Pons (tissue), 1 donor: ENCODE data around the gene AGPAT3.
A peak's percentile ranks its signal among the peaks of the same experiment; 100 is the strongest.
"Not testable (repeated sequence)": the region's sequence is repeated elsewhere in the genome, so short reads cannot be mapped to it uniquely, and the experiment has no call there.

Source experiments
- DNase-seq: peaks from one replicate; pipeline ENCODE4 v3.0.0-alpha.2; 2016; ENCODE audit warnings: low spot score

Gene AGPAT3

DNA sequence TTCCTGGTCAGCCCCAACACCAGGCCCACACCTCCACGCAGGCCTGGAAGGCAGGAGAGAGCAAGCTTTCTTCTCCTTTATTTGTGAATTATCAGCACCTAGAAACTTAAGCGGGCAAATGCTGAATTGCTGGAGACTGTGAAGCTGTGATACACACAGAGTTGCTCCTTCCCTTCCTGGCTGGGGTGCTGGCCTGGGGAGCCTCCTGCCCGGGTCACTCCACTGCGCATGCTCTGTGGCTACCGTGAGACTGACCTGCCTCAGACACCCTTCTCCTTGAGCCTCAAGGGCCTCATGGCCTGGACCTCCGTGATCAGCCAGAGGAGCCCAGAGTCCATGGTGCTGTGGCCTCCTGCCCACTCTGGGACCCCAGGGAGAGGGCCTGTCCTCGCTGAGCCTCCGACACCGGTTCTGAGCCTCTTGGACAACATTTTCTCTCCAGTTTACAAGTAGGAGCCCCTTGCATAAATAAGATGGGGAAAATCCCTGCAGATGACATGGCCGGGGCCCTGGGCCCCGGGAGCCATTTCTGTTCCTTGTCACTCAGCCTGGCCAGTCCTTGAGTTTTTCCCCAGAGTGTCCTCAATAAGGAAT lies 18.0 kb downstream of the AGPAT3 start:
- DNase-seq = no peak

DNA sequence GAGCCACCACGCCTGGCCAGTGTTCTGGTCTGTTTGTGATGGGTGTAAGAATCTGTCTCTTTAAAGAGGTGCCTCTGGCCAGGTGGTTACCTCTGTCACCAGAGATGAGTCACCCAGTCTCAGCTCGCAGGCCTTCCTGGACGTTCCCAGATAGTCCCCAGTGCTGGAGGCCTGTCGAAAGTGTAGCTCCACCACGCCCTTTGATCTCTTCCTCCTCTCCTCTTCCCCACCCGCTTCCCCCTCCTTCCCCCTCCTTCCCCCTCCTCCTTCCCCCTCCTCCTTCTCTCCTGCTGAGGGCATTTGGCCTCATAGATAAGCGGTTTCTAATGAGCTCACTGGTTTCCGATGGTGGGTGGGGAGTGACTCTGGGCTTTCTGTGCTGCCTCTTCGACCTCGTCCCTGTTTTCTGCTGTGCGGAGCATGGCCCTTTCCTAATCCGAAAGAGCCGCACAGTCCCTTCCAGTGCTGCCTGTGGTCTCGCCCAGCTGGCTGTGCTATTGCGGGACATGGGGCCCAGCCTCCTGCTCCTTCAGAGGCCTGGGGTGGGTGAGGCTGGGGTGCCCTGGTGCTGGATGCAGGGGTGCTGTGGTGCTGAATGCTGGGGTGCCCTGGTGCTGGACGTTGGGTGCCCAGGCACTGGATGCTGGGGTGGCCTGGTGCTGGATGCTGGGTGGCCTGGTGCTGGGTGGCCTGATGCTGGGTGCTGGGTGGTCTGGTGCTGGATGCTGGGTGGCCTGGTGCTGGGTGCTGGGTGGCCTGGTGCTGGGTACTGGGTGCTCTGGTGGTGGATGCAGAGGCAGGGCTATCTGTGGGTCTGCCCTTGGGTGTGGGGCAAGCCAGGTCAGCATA lies 19.2 kb downstream of the AGPAT3 start:
- DNase-seq = no peak

DNA sequence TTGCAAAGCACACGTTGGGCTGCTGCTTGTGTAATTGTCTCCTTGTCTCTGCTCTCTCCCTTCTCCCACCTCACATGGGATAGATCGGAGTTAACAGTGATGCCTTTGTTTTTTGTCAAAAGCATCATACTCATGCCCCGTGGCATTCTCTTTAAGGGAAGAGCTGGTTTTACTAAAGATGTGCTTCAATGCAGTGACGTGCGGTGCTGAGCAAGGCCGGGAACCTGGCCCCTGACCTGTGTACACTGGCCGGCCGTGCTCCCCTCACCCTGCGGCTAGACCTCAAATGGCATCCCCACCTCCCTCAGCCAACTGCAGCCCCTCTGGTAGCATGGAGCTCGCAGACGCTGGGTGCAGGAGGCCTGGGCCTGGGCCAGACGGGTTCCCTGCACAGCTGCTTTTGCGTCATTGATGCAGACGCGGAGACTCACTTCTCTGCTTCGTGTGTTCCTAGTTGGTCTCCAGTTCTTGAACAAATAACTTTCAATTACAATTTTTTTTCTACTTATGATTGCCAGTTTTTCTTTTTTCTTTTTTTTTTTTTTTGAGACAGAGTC lies 19.9 kb downstream of the AGPAT3 start:
- DNase-seq = peak; percentile 38

DNA sequence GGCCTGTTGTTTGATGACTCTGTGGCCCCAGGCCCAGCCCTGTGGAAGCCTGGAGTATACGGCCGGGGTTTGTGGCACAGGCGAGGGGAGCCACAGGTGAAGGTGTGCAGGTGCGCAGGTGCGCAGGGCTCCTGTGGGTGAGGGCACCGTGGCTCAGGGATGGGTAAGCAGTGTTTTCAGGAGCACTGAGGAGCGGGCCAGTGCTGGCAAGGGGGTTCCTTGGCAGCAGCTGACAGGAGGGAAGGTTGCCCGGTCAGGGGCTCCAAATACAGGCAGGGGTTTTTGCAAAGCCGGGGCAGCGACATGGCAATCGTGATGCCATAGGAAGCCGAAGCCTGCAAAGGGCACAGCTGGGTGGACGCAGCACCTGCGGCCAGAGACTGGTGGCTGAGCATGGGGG lies 20.7 kb downstream of the AGPAT3 start:
- DNase-seq = no peak

DNA sequence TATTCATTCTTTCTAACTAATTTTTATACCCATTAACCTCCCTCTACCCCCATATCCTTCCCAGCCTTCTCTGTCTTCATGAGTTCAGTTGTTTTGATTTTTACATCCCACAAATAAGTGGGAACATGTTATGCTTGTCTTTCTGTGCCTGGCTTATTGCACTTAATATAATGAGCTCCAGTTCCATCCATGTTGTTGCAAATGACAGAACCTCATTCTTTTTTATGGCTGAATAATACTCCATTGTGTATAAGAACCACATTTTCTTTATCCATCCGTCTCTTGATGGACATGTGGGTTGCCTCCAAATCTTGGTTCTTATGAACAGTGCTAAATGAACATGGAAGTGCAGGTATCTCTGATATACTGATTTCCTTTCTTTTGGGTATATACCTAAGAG lies 21.5 kb downstream of the AGPAT3 start:
- no peak for DNase-seq

DNA sequence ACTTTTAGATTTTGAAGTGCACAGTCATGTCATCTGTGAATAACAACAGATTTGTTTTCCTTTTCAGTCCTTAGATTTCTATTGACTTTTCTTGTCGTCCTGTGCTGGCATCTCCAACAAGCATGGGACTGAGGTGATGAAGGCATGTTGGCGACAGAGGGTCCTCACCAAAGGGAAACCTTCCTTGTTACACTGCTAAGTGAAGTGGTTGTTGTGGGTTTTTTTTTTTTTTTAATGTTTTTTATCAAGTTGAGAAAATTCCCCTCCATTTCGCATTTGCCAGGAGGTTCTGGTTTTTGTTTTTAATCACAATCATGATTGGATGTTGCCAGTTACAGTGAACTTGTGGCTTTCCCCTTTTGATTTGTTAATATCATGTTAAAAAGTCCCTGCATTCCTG lies 24.0 kb downstream of the AGPAT3 start:
- DNase-seq = no peak

DNA sequence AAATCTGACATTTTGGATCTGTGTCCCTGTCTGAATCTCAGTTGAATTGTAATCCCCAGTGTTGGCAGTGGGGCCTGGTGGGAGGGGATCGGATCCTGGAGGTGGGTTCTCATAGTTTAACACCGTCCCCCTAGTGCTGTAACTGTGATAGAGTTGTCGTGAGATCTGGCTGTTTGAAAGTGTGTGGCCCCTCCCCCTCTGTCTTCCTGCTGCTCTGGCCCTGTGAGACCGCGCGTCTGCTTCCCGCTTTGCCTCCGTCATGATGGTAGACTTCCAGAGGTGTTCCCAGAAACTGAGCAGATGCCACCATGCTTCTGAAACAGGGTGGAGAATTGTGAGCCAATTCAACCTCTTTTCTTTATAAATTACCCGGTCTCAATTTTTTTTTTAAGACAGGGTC lies 25.0 kb downstream of the AGPAT3 start:
- no peak for DNase-seq

DNA sequence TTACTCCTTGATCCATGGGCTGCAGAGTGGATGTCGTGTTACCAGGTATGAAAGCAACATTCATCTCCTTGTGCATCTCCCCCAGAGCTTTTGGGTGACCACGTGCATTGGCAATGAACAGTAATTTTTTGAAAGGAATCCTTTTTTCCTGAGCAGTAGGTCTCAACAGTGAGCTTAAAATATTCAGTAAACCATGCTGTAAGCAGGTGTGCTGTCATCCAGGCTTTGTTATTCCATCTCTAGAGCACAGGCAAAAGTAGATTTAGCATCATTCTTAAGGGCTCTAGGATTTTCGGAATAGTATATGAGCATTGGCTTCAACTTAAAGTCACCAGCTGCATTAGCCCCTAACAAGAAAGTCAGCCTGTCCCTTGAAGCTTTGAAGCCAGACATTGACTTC lies 27.3 kb downstream of the AGPAT3 start:
- DNase-seq = no peak

DNA sequence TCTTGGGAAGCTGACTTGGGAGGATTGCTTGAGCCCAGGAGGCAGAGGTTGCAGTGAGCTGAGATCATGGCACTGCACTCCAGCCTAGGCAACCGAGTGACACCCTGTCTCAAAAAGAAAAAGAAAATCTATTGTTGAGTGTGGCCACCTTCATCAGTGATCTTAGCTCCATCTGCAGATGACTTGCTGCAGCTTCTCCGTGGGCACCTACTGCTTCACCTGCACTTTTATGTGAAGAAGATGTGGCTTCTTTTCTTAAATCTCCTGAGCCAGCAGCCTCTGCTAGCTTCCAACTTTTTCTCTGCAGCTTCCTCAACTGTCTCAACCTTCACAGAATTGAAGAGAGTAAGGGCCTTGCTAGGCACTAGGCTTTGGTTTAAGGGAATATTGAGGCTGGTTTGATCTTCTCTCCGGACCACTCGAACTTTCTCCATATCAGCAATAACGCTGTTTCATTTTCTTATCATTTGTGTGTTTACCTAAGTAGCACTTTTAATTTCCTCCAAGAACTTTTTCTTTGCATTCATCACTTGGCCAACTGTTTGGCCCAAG lies 28.0 kb downstream of the AGPAT3 start:
- DNase-seq = no peak

DNA sequence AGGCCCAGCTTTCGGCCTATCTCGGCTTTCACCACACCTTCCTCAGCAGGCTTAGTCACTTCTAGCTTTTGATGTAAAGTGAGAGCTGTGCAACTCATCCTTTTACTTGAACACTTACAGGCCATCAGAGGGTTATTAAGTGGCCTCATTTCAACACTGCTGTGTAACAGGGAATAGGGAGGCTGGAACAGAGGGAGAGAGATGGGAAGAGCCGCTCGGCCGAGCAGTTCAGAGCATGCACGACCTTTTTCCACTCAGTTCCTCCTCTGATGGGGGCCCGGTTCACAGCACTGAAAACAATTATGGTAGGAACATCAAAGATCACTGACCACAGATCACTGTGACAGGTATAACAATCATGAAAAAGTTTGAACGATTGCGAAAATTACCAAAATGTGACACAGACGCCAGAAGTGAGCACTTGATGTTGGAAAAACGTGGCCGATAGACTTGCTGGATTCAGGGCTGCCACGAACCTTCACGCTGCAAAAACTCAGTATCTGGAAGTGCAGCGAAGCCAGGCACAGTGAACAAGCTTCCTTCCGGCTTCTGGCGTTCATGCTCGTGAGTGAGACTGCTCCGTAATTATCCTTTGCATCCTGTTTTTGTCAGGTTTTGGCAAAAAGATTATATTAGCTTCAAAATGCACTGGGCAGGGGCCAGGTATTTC lies 28.6 kb downstream of the AGPAT3 start:
- no peak for DNase-seq

DNA sequence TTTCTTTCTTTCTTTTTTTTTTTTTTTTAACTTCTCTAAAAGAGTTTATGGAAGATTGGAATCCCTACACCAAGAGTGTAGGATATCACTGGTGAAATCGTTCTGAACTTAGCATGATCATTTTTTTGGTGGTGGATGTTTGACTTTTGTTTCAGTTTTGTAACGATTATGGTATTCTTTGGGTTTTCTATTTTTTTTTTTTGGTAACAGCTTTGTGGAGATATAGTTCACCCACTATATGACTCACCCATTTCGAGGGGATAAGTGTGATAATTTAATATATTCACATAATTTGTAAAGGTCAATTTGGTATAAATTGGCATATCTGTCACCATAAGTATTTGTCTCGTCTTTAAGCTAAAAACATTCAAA lies 29.2 kb downstream of the AGPAT3 start:
- no peak for DNase-seq

DNA sequence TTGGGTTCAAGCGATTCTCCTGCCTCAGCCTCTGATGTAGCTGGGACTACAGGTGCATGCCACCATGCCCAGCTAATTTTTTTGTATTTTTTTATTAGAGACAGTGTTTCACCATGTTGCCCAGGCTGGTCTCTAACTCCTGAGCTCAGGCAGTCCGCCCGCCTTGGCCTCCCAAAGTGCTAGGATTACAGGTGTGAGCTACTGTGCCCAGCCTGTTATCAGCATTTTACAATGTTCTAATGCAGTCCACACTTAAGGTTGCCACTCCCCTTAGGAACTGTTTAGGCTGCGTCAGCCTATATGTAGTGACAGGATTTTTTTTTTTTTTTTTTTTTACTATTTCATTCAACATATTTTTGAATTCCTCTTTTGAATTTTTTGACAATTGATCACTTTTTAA lies 30.2 kb downstream of the AGPAT3 start:
- DNase-seq = no peak

DNA sequence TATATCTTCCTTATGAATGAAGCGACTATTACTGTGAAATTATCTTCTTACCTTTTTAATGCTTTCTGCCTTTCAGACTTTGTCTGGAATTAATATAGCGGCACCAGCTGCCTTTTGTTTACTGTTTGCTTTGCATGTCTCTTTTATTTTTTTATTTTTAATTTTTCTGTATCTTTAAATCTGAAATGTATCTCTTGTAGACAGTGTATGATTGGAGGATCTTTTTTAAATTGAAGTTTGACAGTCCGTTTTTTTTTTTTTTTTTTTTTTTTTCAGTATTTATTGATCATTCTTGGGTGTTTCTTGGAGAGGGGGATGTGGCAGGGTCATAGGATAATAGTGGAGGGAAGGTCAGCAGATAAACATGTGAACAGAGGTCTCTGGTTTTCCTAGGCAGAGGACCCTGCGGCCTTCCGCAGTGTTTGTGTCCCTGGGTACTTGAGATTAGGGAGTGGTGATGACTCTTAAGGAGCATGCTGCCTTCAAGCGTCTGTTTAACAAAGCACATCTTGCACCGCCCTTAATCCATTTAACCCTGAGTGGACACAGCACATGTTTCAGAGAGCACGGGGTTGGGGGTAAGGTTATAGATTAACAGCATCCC lies 31.8 kb downstream of the AGPAT3 start:
- not testable (repeated sequence) for DNase-seq

DNA sequence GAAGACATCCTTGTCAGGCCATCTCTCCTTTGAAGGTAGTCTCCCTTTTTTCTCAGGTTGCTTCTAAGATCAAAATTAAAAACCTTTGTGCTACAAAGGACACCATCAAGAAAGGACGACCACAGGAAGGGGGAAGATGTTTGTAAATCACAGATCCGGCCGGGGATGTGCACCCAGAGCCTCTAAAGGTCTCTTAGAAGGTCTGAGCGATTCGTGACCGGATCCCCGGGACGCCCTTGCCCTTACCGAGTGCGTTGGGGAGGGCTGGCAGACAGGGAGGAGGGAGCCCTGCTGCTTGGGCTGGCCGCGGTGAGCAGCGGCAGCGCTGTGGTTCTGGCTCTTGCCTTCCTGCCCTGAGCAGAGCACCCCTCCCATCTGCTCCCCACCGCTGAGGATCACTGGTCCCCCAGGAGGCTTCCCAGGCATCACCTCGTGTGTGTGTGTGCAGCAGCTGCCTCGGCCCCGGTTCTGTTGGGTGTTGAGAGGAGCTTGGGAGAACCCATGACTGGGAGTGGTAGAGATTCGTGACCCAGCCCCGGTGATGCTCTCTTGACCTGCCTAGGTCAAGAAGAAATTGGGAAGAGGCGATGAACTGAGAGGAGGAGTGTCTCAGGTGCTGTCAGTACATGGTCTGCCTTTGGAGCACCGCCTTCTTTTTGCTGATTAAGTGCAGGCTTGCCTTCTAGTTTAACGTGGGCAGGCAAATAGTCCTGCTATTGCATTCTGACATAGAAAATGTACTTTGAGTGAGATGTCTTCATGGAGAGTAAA lies 34.5 kb downstream of the AGPAT3 start:
- DNase-seq = no peak

DNA sequence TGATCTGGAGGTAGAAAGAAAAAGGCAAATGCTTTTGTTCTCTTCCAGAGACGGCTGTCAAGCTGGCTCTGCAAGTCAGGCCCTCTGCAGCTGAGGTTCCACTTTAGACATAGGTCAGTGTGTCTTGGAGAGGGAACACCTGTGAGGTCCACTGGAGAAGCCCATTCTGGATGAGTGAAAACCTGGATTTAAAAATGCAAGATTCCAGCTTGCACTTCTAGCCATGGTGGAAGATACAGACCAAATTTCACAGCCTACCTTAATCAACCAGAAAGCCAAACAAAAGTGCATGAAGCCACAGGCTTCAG lies 35.0 kb downstream of the AGPAT3 start:
- DNase-seq = no peak

DNA sequence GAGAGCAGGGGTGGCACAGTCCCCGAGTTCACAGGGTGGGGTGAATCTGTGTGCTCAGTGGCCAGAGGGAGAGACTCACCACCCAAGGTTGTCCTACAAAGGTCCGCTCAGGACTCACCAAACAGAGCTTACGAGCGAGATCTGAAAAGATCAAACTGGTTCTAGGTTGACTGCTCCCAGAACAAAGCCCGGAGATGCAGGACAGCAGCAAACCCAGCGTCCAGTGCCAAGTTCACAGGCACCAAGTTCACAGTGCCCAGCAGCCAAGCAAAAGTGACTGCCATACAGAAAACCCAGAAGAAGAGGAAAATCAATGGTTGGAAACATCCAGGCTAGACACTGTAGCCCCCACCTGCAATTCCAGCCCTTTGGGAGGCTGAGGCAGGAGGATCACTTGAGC lies 35.7 kb downstream of the AGPAT3 start:
- DNase-seq = no peak

DNA sequence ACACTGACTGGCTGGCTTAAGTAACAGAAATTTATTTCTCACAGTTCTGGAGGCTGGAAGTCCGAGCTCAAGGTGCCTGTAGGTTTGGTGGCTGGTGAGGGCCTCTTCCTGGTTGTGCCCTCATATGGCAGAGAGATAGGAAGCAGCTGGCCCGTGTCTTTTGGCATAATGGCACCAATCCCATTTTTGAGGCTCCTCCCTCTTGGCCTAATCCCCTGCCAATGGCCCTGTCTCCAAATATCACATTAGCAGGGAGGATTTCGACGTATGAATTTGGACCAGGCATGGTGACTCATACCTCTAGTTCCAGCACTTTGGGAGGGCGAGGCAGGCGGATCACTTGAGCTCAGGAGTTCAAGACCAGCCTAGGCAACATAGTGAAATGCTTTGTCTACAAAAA lies 37.4 kb downstream of the AGPAT3 start:
- DNase-seq = no peak

DNA sequence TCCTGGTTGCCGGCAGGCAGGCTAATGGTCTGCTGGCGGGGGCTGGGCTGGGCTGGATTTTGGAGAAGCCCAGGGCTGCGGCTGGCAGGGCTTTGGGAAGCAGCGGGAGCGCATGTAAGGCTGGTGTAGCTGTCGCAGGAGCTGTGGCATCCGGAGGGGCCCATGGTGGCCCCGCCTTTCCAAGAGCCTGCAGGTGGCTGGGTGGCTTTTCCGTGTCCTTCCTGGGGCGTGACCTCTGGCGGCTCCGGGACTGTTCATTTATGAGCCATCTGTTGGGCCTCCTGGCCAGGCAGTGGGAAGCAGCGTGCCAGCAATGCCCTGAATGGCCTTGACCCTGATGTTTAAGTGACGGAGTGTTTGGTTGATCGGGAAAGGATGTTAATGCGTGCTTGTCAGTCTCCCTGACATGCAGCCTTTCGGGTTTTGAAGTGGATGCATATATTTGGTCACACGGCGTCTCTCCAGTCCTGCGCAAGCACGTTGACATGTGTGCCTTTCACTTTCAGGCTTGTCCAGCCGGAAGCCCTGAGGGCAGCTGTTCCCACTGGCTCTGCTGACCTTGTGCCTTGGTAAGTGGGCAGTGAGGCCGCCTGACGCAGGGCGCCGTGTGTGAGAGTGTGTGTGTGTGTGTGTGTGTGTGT lies 38.5 kb downstream of the AGPAT3 start:
- DNase-seq = no peak

DNA sequence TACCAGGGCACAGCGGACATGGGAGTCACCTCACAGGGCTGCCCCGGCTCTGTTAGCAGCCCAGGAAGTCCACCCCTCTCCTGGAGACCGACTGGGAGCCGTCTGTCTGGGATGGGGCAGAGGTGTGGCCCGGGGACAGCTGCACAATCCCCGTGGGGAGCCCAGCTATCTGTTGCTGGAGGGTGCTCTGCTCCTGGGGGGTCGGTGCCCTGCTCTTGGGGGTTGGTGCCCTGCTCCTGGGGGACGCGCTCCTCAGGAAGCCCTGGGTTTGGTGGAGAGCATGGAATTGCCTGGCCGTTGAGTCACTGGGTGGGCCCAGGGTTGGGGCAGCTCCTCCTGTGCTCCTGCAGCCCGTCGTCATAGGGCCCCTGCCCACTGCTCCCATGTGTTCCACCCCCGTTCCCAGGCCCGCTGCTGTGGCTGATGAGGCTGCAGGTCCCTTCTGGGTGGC lies 39.3 kb downstream of the AGPAT3 start:
- no peak for DNase-seq

DNA sequence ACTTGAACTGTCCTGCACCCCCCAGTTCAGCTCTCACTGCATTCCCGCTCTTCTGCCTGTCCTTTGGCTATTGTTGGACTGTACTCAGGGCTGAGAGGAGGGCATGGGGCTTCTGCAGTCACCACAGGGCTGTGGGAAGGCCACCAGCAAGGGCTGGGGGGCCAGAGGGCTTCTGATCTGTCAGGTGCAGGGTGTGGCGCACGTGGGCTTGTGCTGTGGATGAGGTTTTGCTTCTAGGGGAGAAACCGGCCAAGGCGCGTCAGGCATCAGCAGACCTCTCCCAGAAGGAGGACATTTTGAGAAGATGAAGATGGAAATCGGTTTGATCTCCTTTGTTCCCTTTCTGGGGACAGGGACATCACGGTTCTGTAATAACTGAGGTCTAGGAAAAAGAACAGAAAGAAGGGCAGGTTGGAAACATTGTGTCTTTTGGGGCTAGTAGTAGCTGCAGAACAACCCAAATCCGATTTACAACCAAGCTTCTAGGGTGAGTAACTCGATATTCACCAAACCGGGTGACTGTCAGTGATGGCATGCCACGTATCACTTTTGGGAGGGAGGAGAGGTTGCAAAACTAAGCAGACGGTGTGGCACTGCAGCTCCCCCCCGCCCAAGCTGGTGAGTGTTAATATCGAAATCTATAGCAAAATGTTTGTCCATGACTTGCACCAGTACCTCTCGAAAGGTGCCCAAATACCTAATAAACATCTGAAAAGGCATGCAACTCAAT lies 40.9 kb downstream of the AGPAT3 start:
- DNase-seq = no peak
